A673 (cell line): ENCODE measurements around the gene NECAB2. TPM values are rescaled to one million over a fixed set of nuclear protein-coding genes. Genes with fewer than 3 reads are reported as not detected.

Experiments
- BruUV-seq: library from RNA; stranded (reverse); fragments of 400-500 nt; replicated peaks from 2 replicates; lab custom pipeline; 2021; lab: Mats Ljungman, UMichigan
- CTCF ChIA-PET: fragments of 300-600 bp; sonication (Branson Sonifier 250); formaldehyde crosslinking; loops from one replicate; lab custom pipeline; 2022; ENCODE audit warnings: antibody characterized with exemption; lab: Charles Lee
- POLR2A ChIA-PET: fragments of 300-600 bp; sonication (Branson Sonifier 250); formaldehyde crosslinking; loops from one replicate; lab custom pipeline; 2022; ENCODE audit warnings: antibody characterized with exemption; ENCODE audit not compliant: low non-redundant PET; lab: Charles Lee
- DNase-seq: peaks from one replicate; pipeline ENCODE4 v3.0.0-alpha.2; 2015; ENCODE audit warnings: low spot score
- H3K27ac ChIP-seq: fragments of 200-600 bp; sonication (generic); 2 replicates; pipeline ENCODE4 v1.5.1; 2016; ENCODE audit warnings: mixed run types, low read depth, mild to moderate bottlenecking, mixed read lengths, antibody characterized with exemption, low read length; ENCODE audit not compliant: poor library complexity, severe bottlenecking
- H3K27me3 ChIP-seq: fragments of 200-600 bp; sonication (generic); replicated peaks from 2 replicates; pipeline ENCODE4 v1.6.1; 2017; ENCODE audit warnings: mixed run types, low read depth, mild to moderate bottlenecking, mixed read lengths, antibody characterized with exemption, low read length; ENCODE audit not compliant: insufficient read depth, poor library complexity
- H3K36me3 ChIP-seq: fragments of 200-600 bp; sonication (generic); 2 replicates; pipeline ENCODE4 v1.6.1; 2016; ENCODE audit warnings: mixed run types, mild to moderate bottlenecking, mixed read lengths, antibody characterized with exemption, low read length; ENCODE audit not compliant: insufficient read depth, poor library complexity, severe bottlenecking
- H3K4me1 ChIP-seq: fragments of 200-600 bp; sonication (generic); 2 replicates; pipeline ENCODE4 v1.6.1; 2017; ENCODE audit warnings: mixed run types, mild to moderate bottlenecking, mixed read lengths, antibody characterized with exemption, low read length; ENCODE audit not compliant: insufficient read depth, poor library complexity, severe bottlenecking
- H3K4me3 ChIP-seq: fragments of 200-600 bp; sonication (generic); 2 replicates; pipeline ENCODE4 v1.5.1; 2016; ENCODE audit warnings: low read depth, mixed run types, mild to moderate bottlenecking, mixed read lengths, low read length; ENCODE audit not compliant: poor library complexity, severe bottlenecking
- H3K9me3 ChIP-seq: fragments of 200-600 bp; sonication (generic); 2 replicates; pipeline ENCODE4 v1.6.1; 2016; ENCODE audit warnings: mixed run types, low read depth, mild to moderate bottlenecking, mixed read lengths, antibody characterized with exemption, low read length; ENCODE audit not compliant: poor library complexity, severe bottlenecking
- CTCF ChIP-seq: fragments of 300-800, 200-600 bp; sonication (generic); conservative IDR thresholded peaks from 2 replicates; pipeline ENCODE4 v1.5.1; 2017; ENCODE audit warnings: low read depth, mild to moderate bottlenecking, antibody characterized with exemption, low read length, moderate library complexity, mixed read lengths
- EZH2 ChIP-seq: fragments of 200-600 bp; sonication (generic); IDR thresholded peaks from 2 replicates; pipeline ENCODE4 v1.6.1; 2017; ENCODE audit warnings: borderline replicate concordance, low read depth, mild to moderate bottlenecking, mixed read lengths, antibody characterized with exemption, low read length; ENCODE audit not compliant: poor library complexity, severe bottlenecking
- intact Hi-C: fragments of 100-400 bp; cut with micrococcal nuclease; formaldehyde crosslinking; loops from one replicate; pipeline ENCODE4 v1.10.0; 2022; ENCODE audit not compliant: unreplicated experiment
- total RNA-seq: library from RNA; stranded (reverse); gene quantifications from 2 replicates; pipeline ENCODE4 v1.2.3, GENCODE V29; 2021

Gene NECAB2
- total RNA-seq, 1 experiment from 2014 or later: 0.80 TPM

DNA sequence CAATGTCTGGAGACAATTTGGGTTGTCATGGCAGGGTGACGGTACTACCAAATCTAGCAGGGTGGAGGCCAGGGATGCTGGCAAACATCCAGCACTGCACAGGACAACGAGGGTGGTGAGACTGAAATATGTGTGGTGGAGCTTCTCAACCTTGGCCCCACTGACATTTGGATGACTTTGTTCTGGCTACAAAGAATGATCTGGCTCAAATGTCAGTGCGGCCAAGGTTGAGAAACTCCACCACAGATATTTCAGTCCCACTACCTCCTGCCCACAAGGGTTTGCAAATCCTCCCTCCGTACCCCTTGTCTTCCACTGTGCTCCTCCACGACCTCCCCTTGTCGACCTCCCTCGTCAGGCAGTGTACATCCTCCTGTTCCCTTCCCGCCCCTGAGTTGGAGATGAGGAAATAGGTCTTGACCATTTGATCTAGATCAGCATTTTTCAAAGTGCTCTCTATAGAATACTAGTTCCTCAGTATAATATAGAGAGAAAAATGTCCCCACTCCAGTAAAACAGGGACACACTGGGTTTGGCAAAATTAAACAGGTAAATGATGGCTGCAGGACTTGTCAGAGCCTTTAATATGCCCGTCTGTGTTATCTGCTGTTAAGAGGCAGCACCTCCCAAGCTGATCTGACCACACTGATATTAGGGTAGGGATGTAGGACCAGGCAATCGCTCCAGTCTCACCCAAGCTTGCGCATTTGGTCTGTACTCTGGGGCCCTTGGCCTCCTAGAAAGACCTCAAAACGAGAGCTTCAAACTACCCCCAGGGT is 8.2 kb upstream of the NECAB2 start:
- DNase-seq: no peak
- Histone ChIP-seq H3K27me3 (no peaks in the 10 kb centered on the region), H3K27ac (no peak overlapping the region), H3K9me3 (no peaks in the 10 kb centered on the region), H3K4me1 (no peaks in the 10 kb centered on the region), H3K36me3 (no peaks in the 10 kb centered on the region), H3K4me3 (no peak overlapping the region)
- intact Hi-C loops: loop anchor here (5.0 kb wide), 1 partner anchor 547 kb away; no protein-coding TSS in a partner anchor
- ChIA-PET POLR2A (no interaction called here), CTCF (no interaction called here)
- no TSS peak for BruUV-seq
- TF ChIP-seq EZH2 (no peak), CTCF (no peak)

DNA sequence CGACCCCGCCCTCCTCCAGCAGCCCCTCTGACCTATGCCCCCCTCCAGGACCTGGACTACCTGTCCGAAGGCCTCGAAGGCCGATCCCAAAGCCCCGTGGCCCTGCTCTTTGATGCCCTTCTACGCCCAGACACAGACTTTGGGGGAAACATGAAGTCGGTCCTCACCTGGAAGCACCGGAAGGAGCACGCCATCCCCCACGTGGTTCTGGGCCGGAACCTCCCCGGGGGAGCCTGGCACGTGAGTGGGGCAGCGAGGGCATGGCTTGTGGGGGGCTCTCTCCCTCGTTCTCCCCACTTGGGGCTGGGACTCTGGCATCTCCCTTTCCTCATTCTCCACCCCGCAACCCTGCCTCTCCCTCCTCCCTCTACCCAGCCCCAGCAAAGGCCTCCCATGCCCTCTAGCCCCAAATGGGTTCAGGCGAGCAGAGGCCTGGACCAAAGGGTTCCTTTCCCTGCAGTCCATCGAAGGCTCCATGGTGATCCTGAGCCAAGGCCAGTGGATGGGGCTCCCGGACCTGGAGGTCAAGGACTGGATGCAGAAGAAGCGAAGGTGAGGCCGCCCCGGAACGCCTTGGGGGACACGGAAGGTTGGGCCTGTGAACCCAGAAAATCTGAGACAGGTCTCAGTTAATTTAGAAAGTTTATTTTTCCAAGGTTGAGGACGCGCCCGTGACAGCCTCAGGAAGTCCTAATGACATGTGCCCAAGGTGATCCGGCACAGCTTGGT is 7.4 kb upstream of the NECAB2 start:
- no TSS peak for BruUV-seq
- POLR2A ChIA-PET: no interaction called here
- intact Hi-C loops: no loop called here

DNA sequence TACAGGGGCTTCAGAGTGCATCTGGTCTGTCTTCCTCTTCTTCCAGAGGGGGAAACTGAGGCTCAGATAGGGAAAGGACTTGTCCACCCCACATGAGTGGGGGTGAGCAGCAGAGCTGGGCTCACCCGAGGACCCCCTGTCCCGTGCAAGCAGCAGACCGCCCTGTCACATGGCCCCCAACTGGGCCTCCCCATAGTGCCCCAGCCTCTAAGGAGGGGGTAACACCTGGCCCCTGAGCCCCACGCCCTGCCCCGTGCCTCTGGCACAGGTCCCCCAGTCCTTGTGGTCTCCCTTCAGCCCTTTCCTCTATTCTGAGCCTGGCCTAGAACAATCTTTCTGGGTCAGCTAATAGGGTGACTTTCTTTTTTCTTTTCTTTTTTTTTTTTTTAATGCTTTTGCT is 6.5 kb upstream of the NECAB2 start:
- H3K36me3 ChIP-seq: no peaks in the 10 kb centered on the region
- TF ChIP-seq EZH2 (no peak), CTCF (no peak)

More for the DNA sequence above, 7.4 kb upstream of the NECAB2 start:
- Histone ChIP-seq H3K4me3 (no peak overlapping the region), H3K36me3 (no peaks in the 10 kb centered on the region), H3K27me3 (no peaks in the 10 kb centered on the region), H3K9me3 (no peaks in the 10 kb centered on the region), H3K27ac (no peak overlapping the region), H3K4me1 (no peaks in the 10 kb centered on the region)
- DNase-seq: no peak
- TF ChIP-seq CTCF (no peak), EZH2 (no peak)
- CTCF ChIA-PET: no interaction called here

More for the DNA sequence above, 6.5 kb upstream of the NECAB2 start:
- Histone ChIP-seq H3K4me3 (no peak overlapping the region), H3K9me3 (no peaks in the 10 kb centered on the region), H3K27ac (no peak overlapping the region), H3K27me3 (no peaks in the 10 kb centered on the region), H3K4me1 (no peaks in the 10 kb centered on the region)
- ChIA-PET POLR2A (no interaction called here), CTCF (no interaction called here)
- DNase-seq: no peak
- intact Hi-C loops: no loop called here
- BruUV-seq: no TSS peak
